ENCODE data around the gene ARHGAP15.

ARHGAP15 gene

DNA sequence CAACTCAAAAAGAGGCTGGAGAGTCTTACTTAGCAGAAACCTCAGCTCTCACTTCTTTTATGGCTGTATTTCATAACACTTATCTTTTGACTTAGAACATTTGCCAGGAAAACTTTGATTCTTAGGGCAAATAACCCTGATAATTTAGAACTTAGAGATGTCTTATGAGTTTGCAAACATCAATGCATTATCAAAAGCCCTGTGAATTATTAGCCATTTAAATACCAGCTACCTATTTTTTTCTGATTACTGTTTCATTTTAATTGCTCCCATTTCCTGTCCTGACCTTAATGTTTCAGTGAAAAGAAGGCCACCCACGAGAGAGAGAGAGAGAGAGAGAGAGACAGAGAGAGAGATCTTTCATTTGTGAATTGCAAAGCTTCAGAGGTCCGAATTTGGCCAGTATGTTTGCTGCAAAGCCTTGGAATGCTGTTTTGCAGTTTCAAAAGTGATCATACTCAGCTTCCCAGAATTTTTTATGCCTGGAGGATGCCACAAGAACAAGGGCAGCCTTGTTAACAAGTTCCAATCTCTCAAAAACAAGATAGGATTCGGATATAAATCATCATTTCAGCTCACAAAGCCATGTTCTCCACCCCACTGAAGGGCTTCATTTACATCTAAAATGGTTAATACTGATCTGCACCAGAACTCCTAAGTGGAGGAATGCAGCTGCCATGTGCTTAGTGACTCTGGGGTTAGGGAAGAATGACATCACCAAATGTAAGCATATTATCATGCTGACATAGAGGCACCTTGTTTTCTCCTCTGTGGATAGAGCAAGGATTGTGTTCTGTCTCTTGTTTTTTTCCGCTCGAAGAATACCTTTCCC, 478.2 kb downstream of the ARHGAP15 start:
- no peak for DNase-seq (ENCODE audit: extremely low read depth in 1 of 2, low read depth in 1 of 2)

DNA sequence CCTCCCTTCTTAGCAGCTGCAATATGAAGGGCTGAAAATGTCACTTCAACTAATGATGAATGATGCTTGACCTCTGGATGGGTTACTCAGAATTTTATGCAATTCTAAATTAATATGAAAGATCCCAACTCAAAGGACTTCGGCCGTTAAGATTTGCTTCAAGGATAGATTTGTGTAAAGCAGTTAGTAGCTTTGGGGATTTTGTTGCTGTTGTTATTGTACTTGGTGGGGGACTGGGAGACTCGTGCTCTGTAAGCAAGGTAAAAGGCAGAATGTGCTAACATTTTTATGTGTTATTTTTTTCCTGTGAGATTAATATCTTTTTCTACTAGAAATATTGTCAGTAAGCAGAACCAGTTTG, 478.8 kb downstream of the ARHGAP15 start:
- no peak for DNase-seq (ENCODE audit: extremely low read depth in 1 of 2, low read depth in 1 of 2)

DNA sequence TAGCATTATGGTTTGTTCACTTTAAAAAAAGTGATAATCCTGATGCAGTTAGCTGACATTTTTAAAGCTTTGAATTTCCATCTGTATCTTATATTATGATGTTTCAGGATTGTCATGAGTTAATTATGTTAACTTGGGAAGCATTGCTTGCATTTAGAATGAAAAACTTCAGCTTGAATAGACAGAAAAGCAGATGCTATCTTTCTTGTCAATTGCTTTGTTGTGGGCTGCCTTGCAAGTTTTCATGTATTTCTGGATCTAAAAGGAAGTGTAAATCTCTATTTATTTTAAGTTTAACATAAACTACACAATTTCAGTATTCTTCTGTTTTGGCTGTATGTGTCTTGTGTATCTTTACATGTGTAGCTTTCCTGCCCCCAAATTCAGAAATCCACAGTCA, 479.5 kb downstream of the ARHGAP15 start:
- DNase-seq (ENCODE audit: extremely low read depth in 1 of 2, low read depth in 1 of 2), result no peak

DNA sequence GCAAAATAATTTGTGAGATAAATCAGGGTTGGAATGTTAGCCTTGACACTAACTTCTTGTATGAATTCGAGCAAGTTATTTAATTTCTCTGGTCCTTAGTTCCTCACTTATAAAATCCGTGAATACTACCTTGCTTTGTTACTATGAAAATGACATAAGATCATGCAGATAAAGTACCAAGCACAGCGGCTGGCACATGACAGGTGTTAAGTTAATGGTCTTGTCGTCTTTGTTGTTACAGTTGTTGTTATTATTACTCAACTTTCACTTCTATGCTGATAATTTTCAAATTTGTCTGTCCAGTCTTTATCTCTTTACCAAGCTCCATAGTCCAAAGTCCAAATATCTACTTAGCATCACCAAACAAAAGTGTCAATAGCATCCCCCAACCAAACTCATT, 482.1 kb downstream of the ARHGAP15 start:
- no peak for DNase-seq (ENCODE audit: extremely low read depth in 1 of 2, low read depth in 1 of 2)

DNA sequence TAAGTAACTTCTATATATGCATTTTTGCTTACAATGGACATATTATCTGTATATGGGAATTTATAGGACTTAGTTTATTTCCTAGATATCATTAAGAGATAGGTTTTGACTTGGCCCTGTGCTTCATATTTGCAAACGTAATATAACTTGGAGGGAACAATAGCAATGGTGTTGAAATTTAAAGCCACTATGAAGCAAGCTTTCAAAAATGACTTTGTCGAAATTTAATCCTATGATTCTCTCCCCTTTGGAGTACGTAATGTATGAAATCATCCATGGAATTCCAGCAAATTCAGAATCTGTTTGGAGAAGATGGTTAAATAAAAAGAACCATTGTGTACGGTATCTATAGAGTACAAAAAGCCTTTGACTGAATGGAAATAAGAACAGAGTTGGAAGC, 486.3 kb downstream of the ARHGAP15 start:
- no peak for DNase-seq (ENCODE audit: extremely low read depth in 1 of 2, low read depth in 1 of 2)

DNA sequence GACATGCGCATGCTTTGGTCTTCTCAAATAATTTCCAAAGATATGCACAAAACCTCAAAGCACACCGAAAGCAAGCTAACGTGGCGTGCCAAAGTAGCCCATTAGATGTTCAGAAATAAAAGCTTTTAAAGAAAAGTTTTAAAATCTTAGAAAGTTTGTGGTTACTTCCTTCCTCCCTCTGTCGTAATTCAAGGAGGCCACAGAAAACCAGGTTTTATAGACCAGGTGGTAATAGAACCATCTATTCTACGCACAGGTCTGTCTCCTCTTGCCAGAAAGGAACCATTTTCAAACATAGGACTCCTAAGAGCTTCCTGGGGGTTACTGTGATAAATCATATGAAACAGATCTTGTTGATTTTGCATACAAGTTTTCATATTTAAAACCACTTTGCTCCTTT, 487.2 kb downstream of the ARHGAP15 start:
- no peak for DNase-seq (ENCODE audit: extremely low read depth in 1 of 2, low read depth in 1 of 2)

DNA sequence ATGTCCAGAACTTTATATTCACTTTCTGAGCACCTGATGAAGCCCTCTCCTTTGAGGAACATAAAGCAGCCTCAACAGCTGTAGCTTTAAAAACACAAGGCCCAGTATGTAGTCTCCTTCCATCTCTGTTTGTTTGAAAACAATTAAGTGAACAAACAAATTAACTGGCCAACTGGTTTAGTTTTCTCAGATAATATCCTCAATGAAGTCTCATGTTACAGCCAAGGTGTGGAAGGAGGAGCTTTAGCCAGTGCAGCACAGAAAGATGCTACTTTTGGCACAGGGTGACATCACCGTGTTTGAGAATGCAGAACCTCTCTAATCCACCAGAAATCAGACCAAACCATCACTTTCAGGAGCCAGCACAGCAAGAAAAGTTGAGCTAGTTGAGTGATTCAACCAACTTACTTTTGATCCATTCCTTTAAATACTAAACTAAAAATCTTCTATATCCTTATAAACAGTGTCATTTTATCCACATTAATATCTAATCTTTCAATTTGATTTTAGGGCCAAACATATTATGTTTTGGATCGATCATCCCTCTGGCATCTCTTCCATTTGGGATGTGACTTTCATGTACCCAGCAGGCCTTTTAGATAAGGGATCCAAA, 488.7 kb downstream of the ARHGAP15 start:
- no peak for DNase-seq (ENCODE audit: extremely low read depth in 1 of 2, low read depth in 1 of 2)

DNA sequence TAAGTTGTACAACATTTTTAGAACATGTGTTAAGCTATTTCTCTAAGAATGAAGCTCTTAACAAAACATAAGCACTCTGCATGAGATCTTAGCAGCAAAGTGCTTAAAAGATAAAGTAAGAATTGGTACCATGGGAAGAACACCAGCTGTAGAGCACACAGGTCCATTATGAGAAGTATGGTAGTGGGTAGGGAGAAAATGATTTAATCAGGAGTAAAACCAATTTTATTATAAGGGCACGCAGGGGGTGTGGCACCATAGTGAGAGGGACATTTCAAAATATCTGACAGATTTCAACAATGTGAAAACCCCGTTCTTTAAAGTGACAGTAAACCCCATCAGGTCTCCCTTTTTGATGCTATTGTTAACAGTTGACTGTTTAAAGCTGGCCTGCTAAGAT, 492.9 kb downstream of the ARHGAP15 start:
- DNase-seq (ENCODE audit: extremely low read depth in 1 of 2, low read depth in 1 of 2), result no peak

DNA sequence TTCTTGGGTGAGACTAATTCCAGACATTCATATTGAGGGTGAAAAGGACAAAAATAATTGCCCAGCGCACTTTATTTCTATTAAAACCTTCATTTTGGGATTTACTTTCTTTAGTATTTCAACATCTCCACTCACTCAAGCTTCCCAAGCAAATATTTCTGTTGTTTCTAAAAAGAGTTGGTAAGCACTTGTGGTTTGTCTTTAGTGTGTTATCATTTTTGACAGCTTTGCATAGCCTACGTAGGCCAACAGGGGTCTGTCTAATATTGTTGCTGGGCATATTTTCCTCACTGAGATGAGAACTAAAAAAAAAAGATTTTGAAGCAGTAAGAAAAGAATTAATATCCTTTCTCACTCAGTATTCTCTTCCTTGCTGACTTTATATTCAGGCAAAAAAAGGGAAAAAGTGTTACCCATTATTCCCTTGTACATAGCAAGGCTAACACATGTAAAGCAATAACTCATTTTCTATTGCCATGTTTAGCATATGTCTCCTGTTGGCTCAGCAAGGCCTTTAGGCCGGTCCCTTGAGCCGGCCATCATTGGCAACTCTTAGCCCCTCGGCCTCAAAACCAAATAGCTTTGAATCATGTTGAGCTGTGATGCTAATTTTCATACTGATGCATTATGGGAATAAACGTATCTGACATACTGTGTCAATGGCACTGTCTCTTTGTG, 494.2 kb downstream of the ARHGAP15 start:
- no peak for DNase-seq (ENCODE audit: extremely low read depth in 1 of 2, low read depth in 1 of 2)

DNA sequence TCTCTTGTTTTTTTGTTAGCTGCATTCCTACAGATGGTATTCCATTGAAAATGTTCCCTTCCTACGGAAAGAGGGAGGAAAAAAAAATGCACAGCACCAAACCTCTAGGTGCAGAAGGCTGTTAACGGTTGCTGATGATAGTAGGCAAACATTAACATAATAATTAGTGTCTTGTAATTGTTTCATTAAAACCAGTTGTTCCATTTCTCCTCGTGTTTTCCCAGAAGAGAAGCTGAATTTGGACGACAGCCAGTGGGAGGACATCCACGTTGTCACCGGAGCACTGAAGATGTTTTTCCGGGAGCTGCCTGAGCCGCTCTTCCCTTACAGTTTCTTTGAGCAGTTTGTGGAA, 494.7 kb downstream of the ARHGAP15 start:
- no peak for DNase-seq (ENCODE audit: extremely low read depth in 1 of 2, low read depth in 1 of 2)

DNA sequence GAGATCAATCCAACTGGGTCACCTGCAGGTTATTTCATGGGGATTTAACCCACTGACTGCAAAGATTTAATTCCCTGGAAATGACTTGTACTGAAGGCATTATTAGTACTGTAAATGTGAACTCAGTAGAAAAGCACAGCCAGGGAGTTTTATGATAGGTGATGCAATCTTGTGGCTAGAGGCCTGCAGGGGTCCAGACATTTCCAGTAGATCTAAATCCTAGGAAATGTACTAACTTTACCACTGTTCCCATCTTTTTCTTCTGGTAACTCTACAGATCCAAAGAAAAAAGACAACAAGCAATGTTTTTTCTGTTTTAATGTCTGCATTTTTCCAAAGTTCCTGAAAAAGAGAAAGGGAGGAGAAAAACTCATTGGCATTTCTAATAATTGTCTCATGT, 500.1 kb downstream of the ARHGAP15 start:
- DNase-seq (ENCODE audit: extremely low read depth in 1 of 2, low read depth in 1 of 2), result no peak

DNA sequence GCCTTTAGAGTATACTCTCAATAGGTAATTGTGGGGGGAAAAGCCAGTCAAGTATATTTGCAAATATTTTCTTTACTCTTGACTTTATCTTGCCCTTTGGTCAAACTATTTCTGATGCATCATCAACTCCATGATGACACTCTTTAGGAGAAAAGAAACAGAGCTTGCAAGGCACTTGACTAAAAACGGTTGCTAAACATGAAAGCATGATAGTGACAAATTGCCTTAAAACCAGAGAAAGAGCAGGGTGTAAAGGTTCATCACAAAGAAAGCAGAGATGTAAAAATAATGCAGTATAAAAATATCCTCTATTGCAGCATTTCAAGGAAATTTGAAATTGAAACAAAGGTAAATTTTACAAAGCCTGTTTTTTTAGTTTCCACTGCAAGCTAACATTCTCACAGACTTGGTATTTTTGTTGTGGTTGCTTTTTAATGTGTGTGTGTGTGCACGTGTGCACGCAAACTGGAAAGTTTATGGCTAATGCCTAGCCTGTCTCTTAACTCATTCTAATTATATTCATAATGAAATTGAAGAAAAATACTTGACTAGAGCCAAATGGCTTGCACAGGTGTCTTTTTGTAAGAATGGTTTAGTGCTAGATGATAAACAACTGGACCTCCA, 503.6 kb downstream of the ARHGAP15 start:
- no peak for DNase-seq (ENCODE audit: extremely low read depth in 1 of 2, low read depth in 1 of 2)

DNA sequence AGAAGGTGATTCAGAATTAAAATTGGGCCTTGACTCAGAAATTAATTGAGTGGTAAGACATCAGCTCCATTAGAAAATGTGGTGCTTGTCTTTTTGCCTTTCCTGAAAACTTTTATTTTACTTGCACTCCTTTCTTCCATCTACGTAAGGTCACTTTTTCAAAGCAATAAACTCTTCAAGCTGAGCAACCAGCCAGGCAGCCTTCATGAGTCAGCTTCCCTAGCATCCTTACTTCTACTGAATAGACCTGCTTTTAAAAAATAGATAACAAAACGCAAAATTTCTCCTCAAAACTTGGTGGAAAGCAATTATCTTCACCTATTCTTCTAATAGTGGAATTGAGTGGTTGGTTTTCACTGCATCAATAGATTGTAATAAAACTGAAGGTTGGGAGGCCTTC, 504.2 kb downstream of the ARHGAP15 start:
- no peak for DNase-seq (ENCODE audit: extremely low read depth in 1 of 2, low read depth in 1 of 2)

DNA sequence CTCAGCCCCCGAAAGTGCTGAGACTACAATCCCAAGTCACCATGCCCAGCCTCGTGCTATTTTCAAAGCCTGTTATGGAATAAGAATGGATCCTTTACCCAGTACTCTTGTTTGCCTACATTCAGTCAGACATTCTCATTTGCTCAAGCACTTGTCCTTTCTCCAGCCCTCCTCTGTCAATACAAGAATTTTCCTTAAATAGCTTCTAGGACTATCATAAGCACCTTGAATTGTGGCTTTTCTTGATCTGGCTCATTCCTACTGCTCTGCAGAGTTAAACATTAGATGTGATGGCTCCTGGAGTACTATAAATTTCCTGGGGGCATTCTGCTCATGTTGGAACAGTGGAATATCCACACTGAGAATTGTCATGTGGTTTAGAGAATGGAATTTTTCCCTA, 506.1 kb downstream of the ARHGAP15 start:
- DNase-seq (ENCODE audit: extremely low read depth in 1 of 2, low read depth in 1 of 2), result no peak

DNA sequence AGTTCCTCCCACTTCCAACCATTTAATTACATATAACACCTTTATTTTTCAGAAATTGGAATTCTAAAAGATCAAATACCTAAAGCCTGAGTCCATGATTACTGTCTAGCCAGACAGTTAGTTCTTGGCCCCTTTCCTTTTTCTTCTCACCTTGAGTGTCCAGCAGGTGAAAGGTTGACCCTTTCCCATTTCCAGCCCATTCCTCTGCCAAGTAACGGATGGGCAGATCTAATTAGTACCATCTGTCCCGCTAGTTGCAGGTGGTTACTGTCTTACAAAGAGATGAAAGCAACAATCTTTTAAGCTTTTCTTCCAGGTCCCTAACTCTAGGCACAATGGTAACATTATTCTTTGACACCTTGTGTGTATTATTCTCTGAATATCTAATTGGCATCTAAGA, 506.7 kb downstream of the ARHGAP15 start:
- DNase-seq (ENCODE audit: extremely low read depth in 1 of 2, low read depth in 1 of 2), result no peak

DNA sequence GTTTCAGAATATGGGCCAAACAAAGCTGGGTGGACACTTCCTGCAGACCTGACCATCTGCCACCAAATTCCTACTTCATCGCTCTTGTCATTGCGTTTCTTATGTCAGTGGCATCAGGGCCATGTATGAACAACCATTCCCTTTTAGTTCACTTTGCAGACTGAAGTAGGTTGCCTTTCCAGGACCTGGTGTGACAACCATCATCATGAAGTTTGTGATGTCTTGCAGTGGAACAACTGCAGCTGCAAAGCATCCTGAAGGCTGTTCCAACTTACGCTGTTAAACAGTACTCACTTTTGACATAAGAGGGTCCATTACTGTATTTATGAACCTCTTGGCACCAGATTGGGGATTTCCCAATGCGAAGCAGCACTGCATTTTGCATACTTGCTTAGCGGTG, 511.6 kb downstream of the ARHGAP15 start:
- DNase-seq (ENCODE audit: extremely low read depth in 1 of 2, low read depth in 1 of 2), result no peak

DNA sequence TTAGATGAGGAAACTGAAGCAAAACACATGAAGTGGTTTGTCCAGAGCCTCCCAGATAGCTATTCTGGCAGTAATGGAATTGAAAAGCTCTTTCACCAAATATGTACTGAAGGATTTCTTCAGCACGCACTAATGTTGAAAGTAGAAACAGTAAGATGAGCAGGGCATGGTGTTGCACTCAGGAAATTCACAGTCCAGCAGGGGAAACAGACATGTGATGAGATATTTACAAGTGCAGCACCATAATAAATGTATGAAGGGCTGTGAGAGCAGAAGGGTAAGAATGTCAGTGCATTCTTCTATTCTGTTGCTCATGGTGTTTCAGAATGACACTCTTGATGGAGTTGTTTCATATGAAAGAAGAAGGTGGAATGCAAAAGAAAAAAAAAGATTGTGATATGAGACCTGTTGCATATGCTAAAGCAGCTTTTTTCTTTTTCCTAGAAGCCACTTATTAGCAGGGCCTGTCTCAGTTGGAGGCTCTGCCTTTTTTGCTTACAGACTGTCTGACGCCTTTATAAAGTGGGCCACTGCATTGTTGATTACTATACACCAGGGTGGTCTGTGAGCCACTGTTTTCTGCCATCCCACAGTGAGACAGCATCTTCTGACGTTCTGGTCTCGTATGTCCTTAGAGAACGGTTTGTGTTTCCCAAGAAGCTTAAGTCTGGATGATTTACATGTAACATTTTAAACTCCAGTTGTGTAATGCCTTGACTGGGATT, 516.9 kb downstream of the ARHGAP15 start:
- DNase-seq (ENCODE audit: extremely low read depth in 1 of 2, low read depth in 1 of 2), result no peak

DNA sequence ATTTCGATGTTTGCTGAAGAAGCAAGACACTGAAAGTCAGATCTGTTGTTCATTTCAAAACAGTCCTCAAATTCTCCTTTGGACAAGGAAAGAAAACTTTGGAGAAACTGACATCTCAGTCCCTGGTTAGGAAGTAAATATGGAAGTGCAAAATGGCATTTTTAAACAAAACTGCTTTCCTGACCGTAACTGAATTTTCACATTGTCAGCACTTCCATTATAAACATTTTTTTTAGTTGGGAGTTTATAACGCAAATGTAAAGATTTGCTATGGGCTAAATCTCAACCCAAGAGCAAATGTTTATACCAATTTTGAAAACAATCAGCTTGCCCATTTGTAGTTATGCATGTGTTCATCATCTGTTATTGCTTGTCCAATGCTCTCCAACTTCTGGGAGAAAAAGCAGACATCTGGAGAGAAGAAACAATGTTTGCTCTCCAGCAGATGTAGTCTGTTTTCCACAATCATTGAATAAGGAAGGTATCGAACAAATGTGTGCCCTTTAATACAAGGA, 520.1 kb downstream of the ARHGAP15 start:
- no peak for DNase-seq (ENCODE audit: extremely low read depth in 1 of 2, low read depth in 1 of 2)

DNA sequence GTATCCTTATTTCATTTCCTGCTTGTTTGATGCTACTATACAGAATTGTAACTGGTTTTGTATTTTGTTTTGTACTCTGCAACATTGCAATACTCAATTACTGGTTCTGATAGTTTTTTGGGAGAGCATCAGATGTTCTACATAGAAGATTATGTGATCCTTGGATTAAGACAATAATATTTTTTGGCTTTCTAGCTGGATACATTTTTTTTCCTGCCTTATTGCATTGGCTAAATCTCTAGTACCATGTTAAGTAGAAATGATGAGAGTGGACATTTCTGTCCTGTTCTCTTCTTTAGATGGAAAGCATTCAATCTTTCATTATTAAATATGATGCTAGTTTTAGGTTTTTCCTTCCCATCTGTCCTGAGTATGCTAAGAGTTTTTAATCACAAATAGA, 523.5 kb downstream of the ARHGAP15 start:
- DNase-seq (ENCODE audit: extremely low read depth in 1 of 2, low read depth in 1 of 2), result no peak

DNA sequence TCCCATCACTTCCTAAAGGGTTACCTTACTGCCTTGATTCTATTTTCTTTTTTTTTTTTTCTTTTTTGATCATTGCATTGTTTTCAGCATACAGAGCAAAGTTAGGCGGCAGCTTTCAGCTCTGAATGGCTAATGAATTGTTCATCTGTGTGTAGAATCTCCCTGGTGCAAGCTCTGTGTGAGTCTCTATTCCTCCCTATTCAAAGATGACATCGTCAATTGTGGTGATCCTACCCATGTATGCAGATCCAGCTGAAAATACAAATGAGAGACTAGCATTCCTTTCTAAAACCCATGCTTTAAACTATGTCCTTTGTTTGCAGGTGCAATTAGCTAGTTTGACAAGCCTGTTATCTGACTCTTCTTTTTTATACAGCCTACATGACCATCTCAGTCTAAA, 539.0 kb downstream of the ARHGAP15 start:
- no peak for DNase-seq (ENCODE audit: extremely low read depth in 1 of 2, low read depth in 1 of 2)

DNA sequence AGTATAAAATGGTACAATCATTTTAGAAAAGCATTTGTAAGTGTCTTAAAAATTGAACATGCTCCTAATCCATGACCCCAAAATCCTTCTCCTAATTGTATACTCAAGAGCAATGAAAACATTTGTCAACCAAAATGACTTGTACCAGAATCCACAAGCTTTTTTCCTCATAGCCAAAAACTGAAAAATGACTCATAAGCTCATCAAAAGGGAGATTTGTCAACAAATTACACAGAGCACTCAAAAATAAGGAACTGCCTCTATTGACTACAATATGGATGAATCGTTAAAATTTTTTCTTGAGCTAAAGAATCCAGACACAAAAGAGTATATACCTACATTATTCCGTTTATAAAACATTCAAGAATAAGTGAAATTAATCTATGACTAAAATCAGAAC, 544.8 kb downstream of the ARHGAP15 start:
- no peak for DNase-seq (ENCODE audit: extremely low read depth in 1 of 2, low read depth in 1 of 2)

Data from activated CD8-positive, alpha-beta memory T cell treated with anti-CD3 and anti-CD28 coated beads for 1 hour (primary cell).